ENCODE measurements around the gene MTHFD1L.
"Not testable (repeated sequence)": the region's sequence is repeated elsewhere in the genome, so short reads cannot be mapped to it uniquely, and the experiment has no call there.

Gene MTHFD1L

GRCh38 chr6:151075005-151075404, 209.5 kb downstream of the MTHFD1L start:
- no peak for DNase-seq

DNA sequence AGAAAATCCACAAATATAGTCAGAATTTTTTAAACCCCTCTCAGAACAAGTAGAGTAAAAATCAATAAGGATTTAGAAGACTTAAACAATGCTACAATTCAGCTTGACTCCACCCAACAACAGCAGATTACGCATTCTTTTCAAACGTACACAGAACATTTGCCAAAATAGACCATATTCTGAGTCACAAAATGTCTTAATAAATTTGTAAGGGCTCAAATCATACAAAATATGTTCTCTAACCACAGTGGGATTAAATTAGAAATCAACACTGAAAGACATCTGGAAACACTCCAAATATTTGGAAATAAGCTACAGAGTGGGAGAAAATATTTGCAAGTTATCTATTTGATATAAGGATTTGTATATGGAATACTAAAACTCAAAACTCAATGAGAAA, 210.0 kb downstream of the MTHFD1L start:
- DNase-seq = no peak

DNA sequence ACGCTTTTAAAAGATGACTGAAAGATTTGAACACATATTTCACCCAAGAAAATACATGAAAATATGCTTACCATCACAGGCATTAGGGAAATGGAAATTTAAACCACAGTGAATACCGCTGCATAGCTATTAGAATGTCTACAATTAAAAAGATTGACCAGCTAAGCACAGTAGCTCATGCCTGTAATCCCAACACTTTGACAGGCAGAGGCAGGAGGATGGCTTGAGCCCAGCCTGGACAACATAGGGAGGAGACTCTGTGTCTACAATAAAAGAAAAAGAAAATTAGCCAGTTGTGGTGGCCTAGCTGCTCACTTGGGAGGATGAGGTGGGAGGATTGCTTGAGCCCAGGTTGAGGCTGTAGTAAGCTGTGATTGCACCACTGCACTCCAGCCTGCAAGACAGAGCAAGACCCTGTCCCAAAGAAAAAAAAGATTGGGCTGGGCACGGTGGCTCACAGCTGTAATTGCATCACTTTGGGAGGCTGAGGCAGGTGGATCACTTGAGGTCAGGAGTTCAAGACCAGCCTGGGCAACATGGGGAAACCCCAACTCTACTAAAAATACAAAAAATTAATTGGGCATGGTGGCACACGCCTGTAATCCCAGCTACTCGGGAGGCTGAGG, 210.5 kb downstream of the MTHFD1L start:
- DNase-seq = no peak

DNA sequence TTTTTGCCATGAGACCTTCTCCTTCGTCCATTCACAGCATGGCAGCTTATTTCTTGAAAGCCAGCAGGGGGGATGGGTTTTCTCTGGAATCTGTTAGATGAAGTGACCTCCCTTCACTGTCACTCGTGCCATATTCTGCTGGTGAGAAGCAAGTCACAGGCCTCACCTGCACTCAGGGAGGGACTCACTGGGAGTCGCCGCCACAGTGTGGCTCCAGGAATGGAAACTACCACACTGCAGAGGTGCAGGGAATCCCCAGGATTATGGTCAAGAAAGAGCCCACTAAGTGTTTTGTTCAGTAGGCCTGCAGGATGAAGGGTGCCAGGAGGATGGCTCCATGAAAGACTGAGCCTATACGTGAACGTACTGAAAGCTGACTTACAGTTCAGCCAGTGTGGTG, 213.2 kb downstream of the MTHFD1L start:
- DNase-seq = no peak

DNA sequence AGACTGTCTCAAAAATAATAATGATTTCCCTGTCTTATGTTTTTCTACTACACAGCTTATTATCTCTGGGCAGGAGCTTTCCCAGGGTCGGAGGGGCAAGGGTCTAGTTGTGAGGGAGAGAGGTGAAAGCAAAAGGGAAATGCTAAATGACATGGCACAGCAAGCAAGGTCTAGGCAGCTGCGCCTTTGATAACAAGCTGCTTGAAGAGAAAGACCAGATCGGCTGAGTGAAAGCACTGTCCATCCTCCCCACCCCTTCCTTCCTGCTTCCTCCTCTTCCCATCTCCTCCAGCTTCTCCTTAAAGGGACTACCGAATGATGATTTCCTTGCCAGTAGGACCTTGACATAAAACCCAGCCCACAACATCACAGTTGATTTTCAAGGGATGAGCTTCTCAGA, 216.2 kb downstream of the MTHFD1L start:
- no peak for DNase-seq

GRCh38 chr6:151082079-151082478, 216.6 kb downstream of the MTHFD1L start:
- no peak for DNase-seq

- DNase-seq = no peak
Observed at GRCh38 chr6:151084275-151084674, 218.8 kb downstream of the MTHFD1L start.

DNA sequence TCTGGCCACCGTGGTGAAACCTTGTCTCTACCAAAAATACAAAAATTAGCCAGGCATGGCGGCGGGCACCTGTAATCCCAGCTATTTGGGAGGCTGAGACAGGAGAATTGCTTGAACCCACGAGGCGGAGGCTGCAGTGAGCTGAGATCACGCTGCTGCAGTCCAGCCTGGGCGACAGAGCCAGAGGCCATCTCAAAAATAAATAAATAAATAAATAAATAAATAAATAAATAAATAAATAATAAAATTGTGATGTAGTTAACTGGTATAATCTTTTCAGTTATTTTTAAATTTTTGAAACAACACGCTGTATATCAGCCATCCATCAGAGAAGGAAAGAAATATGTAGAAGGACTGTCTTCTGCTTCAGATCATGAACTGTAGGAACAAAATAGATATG, 221.6 kb downstream of the MTHFD1L start:
- DNase-seq = not testable (repeated sequence)

DNA sequence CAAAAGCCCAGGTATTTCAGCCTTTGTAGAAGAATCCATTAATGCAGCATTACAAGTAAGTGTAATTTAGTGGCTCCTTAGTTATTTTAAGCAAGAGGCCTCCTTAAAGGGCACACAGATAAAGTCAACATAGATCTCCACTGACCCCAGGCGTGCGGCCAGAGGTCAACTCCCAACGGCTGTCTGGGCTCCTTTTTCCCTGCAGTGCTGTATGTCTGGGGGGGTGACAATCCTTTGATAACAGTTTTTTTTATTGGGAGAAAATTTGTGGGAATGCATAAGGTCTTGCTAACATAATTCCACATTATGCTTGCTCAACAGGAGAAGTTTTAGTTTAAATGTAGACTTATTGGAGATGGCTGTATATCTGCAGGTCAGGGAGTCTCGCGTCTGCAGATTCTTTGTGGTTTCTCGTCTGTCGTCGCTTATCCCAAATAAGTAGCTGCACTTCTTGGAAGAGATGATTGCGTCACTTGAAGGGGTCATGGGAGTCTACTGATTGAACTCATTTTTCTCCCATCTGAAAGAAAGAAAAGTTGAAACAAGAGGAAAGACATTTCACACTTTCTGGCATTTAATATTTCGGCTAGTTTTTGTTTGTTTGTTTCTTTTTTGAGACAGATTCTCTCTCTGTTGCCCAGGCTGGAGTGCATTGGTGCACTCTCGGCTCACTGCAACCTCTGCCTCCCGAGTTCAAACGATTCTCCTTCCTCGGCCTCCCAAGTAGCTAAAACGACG, 222.5 kb downstream of the MTHFD1L start:
- no peak for DNase-seq

DNA sequence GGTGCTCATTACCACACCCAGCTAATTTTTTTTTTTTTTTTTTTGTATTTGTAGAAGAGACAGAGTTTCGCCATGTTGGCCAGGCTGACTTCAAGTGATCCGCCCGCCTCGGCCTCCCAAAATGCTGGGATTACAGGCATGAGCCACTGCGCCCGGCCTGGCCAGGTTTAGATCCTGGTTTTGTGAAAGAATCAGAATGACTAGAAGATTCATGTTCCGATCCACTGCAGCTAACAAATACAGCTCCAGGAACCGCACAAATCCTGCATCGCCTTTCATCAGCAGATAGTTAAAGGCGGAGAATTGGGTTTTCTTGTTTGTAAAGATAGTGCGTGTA, 223.1 kb downstream of the MTHFD1L start:
- DNase-seq = no peak

GRCh38 chr6:151088963-151089362, 223.5 kb downstream of the MTHFD1L start:
- no peak for DNase-seq

DNA sequence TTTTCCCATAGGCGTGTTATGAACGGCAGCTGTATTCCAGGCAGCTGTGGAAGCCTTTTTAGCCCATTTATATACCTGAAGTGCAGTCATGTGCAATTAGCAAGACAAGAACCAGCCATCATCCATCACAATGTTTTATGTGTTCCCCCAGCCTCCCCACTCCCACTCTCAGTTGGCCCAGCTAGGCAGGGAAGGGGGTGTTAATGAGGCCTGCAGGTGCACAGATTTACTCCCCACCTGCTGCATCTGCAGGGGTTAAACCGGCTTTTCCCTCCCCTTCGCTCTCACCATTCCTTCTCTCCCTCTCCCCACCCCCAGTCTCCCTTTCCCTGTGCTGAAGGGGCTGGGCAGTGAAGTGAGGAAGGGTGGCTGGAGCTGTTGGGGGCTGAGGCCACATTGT, 224.5 kb downstream of the MTHFD1L start:
- DNase-seq = no peak

- no peak for DNase-seq
Observed at GRCh38 chr6:151091571-151091970, 226.1 kb downstream of the MTHFD1L start.

GRCh38 chr6:151092591-151092990, 227.1 kb downstream of the MTHFD1L start:
- no peak for DNase-seq

DNA sequence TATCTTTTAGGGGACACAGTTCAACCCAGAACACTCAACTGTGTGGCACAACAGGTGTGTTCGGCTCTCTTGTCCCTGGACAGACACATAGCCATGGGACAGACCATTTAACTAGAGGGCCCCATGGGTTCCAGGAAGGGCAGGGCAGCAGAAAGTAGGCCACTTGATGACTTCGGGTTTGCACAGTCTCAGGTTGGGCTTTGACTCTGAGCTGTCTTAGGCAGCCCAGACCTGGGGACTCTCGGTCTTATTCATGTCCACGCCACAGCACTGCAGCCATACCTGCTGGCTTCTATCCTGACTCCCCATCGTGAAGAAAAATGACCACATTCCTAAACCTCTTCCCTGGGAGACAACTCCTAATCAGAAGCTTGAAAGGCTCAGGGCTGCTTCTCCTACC, 228.2 kb downstream of the MTHFD1L start:
- no peak for DNase-seq

DNA sequence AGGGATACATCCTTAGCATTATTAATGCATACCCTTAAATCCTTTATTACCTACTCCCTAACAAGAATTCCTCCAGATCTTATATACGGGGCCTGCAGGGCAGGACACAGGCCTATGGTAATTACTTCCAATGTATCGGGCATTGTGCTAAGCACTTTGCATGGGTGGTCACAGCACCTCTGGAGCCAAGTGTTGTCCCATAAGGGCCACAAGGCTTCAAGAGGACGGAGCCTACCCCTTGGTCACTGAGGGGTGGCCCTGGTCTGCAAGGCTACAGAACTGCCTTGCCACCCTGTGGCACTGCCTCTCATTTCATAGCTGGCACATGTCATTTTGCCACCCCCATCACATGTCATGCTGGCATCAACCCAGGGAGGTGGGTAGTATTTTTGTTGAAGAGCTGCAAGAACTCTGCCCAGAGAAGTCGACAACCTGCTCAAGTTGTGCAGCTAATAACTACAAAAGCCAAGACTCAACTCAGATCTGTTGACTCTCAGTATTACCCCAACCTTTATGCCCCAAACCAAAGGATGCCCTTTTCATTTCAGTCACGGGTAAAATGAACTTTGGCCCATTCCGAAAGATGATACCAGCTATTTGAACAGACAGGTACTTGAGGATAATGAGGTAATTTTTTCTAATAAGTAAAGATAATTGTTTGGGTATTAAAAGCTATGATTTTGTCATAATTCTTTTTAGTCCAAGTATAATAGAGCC, 230.2 kb downstream of the MTHFD1L start:
- DNase-seq = no peak

DNA sequence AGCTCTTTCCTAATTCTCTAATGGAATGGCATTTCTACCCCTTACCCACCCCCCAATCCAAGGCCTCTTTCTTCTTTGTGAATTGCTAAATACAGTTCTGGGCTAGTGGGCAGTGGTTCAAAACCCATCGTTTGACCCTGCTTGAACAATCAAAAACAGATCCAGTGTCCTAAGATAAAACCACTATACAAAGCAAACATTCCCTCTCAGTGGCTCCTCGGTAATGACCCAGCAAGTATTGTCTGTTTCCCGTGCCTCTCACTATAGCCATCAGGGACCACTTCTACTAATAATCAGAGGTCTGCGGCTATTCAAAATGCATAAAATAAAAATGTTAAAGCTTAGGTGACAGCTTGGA, 230.7 kb downstream of the MTHFD1L start:
- no peak for DNase-seq

- DNase-seq = no peak
Observed at GRCh38 chr6:151096691-151097606, 231.4 kb downstream of the MTHFD1L start.

DNA sequence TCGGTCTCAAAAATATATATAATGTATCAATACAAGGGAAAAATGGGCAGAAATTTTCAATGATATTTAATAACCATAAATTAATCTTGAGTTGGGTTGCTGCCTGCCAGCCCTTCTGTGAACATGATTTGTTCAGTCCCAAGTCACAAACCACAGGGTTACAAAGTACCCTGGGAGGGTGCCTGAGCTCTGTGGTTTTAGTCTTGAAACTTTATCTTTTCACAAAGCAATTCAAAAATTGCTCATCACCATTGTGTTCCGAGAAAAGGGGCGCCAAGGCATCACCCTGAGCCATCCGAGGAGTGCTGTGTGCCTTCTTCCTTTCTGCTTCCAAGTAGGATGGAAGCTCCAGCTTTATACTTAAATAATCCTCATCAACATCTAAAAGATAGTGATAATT, 232.7 kb downstream of the MTHFD1L start:
- no peak for DNase-seq

DNA sequence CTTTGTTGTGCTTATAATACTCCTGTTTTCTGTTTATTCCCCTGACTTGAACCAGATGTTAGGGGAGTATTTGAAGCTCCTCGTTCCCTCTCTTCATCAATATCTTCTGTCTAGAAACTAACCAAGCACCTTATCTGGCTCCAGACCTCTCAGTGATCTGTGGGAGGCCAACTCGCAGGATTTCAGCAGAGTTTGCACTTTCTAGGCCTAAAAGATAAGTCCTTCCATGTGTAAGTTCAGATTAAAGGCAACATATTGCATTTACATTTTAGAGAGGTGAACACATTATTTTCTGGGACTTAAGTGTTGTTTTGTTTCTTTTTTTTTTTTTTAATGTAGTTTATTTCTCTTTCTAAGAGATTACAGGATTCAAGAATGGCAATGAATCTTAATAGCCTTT, 234.8 kb downstream of the MTHFD1L start:
- DNase-seq = no peak

GRCh38 chr6:151101161-151101815, 235.8 kb downstream of the MTHFD1L start:
- DNase-seq = no peak

DNA sequence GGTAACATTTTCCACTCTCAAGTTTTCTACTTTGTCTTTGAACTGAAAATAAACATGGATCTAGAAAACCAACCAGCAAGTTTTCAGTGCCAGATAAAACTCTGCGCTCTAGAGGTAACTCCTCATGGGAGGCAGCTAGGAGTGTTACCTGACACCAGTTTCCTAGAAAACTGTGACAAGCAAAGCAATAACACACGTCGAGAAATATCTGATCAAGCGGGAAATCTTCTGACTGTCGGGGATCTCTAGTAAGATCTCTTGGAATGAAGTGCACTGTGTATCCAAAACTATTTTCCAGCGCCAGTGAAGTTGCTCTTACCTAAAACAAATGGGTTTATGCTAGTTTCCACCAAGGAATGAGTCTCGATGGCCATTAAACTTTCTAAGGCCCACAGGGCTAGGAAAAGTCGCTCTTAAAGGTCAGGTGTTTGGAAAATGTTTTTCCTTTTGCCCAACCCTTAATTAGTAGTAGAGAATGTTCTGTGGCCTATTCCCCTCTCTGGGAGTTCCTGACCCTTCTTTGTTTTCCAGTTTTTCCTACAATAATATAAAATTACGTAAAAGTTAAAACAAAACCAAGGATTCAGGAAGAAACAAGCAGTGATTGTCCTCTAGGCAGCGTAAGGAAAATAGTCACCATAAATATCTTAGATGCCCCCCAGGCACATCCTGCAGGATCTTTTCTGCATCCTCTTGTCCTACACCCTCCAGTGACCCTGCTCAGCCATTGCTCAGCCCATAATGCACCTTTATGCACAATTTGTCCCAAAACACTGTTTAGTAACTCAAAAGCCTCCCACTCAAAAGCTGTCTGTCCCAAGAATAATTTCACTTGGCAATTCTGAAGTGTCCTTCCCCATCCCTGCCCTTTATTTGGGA, 236.6 kb downstream of the MTHFD1L start:
- no peak for DNase-seq

Measured in stimulated activated CD4-positive, alpha-beta T cell treated with anti-CD3 and anti-CD28 coated beads, Interleukin-4, amount 100 ng/mL, for 24 hours (primary cell).